GM12801 (cell line): Measurements from ENCODE around the gene BAZ2B.

Experiments used
- TF ChIP-seq, protein P1 (sequence below): IDR thresholded peaks from one replicate; pipeline ENCODE4 v1.5.1; 2011; ENCODE audit warnings: control low read depth; ENCODE audit not compliant: insufficient read length; ENCODE audit errors: extremely low read depth

BAZ2B gene

DNA sequence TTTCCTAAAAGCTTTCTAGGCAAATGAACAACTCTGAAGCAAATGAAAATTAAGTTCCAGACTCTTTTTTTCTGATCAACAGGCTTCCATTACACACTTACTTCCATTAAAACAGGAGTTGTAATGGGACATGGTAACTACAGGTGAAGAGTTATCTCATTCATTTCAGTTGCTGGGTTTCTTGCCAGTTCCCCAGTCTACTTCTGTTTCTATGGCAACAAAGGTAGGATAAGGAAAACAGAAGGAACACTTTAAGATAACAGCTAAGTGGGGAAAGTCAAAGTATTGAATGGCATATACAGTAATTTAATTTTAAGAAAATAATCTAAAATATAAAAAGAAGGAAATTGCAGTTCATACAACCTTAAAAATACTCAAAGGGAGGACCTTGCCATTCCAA is 25.1 kb downstream of the BAZ2B start:
- TF ChIP-seq, protein P1, sequence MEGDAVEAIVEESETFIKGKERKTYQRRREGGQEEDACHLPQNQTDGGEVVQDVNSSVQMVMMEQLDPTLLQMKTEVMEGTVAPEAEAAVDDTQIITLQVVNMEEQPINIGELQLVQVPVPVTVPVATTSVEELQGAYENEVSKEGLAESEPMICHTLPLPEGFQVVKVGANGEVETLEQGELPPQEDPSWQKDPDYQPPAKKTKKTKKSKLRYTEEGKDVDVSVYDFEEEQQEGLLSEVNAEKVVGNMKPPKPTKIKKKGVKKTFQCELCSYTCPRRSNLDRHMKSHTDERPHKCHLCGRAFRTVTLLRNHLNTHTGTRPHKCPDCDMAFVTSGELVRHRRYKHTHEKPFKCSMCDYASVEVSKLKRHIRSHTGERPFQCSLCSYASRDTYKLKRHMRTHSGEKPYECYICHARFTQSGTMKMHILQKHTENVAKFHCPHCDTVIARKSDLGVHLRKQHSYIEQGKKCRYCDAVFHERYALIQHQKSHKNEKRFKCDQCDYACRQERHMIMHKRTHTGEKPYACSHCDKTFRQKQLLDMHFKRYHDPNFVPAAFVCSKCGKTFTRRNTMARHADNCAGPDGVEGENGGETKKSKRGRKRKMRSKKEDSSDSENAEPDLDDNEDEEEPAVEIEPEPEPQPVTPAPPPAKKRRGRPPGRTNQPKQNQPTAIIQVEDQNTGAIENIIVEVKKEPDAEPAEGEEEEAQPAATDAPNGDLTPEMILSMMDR = no peak

DNA sequence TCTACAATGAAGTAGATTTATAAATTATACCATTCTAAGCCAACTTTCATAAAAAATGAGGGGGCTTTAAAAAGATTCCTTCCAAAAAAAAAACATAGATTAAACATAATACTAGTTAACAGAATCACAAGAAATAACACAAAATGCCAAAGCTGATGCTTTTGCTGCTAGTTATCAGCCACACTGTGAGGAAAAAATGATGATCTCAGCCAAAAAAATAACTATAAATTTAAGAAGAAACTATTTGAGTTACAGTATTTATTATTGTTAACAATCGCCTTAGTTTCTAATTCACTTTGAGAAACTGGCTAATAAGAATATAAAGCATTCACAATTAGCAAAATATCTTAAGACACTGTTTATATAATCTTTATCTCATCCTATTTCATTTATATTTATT is 27.1 kb downstream of the BAZ2B start:
- TF ChIP-seq, protein P1 = no peak

DNA sequence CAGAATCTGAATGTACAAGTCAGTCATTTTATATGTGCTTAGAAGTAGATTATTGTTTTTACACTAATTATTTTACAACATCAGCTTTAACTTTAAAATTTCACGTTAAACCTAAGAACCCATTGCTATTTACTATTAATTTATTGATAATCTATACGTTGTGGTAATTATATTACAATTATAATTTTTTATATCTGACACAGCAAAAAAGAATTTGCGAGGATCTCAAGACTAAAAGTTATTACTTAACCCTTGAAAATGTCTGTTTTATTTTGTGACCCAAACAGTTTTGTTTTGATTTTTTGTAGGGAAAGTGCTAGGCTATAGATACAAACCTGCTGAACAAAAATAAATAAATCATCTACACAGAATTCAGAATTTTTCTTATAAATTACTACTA is 30.3 kb downstream of the BAZ2B start:
- TF ChIP-seq, protein P1 = no peak

DNA sequence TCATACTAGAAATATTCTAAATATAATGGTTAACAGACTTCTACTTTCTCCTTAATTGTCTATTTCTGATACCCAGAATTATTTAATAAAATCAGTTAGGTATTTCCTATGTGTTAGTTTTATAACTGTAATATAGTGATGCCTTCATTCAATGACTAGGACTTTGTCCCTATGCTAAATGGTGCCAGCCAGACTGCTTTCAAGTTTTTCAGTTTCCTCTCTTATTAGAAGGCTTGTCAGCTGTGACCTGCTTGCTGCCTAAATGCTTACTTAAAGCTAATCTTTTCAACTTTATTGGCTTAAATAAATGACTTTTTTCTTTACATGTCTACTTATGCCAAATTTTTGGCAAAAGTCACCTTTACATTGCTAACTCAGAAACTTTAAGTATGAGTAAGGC is 30.7 kb downstream of the BAZ2B start:
- TF ChIP-seq, protein P1 = no peak

DNA sequence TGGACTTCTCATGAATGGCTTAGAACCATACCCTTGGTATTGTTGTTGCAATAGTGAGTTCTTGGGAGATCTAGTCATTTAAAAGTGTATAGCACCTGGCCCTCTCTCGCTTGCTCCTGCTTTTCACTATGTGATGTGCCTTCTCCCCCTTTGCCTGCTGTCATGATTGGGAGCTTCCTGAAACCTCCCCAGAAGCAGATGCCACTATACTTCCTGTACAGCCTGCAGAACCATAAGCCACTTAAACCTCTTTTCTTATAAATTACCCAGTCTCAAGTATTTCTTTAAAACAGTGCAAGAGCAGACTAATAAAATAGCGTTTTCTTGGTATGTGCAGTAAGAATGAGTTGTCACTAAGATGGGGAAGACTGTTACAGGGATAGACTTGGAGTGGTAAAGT is 31.6 kb downstream of the BAZ2B start:
- TF ChIP-seq, protein P1 = no peak

DNA sequence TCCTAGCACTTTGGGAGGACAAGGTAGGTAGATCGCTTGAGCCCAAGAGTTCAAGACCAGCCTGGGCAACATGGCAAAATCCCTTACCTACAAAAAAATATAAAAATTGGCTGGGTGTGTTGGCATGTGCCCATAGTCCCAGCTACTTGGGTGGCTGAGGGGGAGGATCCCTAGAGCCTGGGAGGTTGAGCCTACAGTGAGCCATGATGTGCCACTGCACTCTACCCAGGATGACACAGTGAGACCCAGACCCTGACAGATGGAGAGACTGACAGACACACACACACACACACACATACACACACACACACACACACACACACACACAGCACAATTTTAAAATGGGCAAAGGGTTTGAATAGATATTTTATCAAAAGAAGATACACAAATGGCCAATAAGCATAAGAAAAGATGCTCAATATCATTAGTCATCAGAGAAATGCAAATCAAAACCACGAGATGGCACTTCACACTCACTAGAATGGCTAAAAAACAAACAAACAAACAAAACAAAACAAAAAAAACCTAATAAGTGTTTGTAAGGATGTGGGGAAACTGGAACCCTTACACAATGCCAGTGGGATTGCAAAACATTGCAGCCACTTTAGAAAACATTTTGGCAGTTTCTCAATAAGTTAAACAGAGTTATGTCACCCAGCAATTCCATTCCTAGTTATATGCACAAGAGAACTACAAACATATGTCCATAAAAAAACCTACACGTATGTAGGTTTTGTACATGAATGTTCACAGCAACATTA is 42.3 kb downstream of the BAZ2B start:
- TF ChIP-seq, protein P1 = no peak

DNA sequence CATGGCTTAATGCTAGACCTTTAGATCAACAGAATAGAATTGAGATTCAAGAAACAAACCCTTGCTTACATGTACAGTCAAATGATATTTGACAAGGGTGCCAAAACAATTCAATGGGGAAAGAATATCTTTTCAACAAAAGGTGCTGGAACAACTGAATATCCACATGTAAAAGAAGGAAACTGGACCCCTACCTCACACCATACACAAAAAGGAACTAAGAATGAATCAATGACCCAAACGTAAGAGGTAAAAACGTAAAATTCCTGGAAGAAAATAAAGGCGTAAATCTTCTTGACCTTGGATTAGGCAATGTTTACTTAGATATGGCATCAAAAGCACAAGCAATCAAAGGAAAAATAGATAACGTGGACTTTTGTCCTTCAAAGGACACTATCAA is 43.1 kb downstream of the BAZ2B start:
- TF ChIP-seq, protein P1 = no peak
